Suprapubic skin (tissue), 4 donors: ENCODE measurements around the gene MCF2L. TPM values are rescaled to one million over a fixed set of nuclear protein-coding genes. Genes with fewer than 3 reads are reported as not detected.

Experiments
- DNase-seq, 2 donors: peaks; one replicate each; pipeline ENCODE4 v3.0.0-alpha.2; 2019; ENCODE audit warnings: low spot score in 2 of 2
- H3K27ac ChIP-seq: fragments of 200-600 bp; sonication (generic); one replicate; pipeline ENCODE4 v1.5.1; 2019
- H3K27me3 ChIP-seq: fragments of 200-600 bp; sonication (generic); one replicate; pipeline ENCODE4 v1.5.1; 2019
- H3K36me3 ChIP-seq: fragments of 200-600 bp; sonication (generic); one replicate; pipeline ENCODE4 v1.5.1; 2019
- H3K4me1 ChIP-seq: fragments of 200-600 bp; sonication (generic); one replicate; pipeline ENCODE4 v1.5.1; 2019
- H3K4me3 ChIP-seq: fragments of 200-600 bp; sonication (generic); one replicate; pipeline ENCODE4 v1.5.1; 2019; ENCODE audit warnings: mild to moderate bottlenecking
- H3K9me3 ChIP-seq: fragments of 200-600 bp; sonication (generic); one replicate; pipeline ENCODE4 v1.5.1; 2019
- CTCF ChIP-seq, 2 donors: fragments of 200-600 bp in 1 of 2; fragments of 450-650 bp in 1 of 2; sonication (generic) in 1 of 2; IDR thresholded peaks; one replicate each; pipeline ENCODE4 v1.5.1; 2016 to 2019; ENCODE audit warnings: antibody characterized with exemption in 2 of 2, mild to moderate bottlenecking in 1 of 2, moderate library complexity in 1 of 2
- EP300 ChIP-seq: sonication (generic); formaldehyde crosslinking; IDR thresholded peaks from one replicate; pipeline ENCODE4 v1.6.1; 2017; ENCODE audit warnings: antibody characterized with exemption
- POLR2A ChIP-seq, 2 donors: fragments of 450-650 bp; IDR thresholded peaks; one replicate each; pipeline ENCODE4 v1.6.1; 2017; ENCODE audit warnings: antibody characterized with exemption in 2 of 2, mild to moderate bottlenecking in 2 of 2, moderate library complexity in 2 of 2
- POLR2AphosphoS5 ChIP-seq, 3 donors: sonication (generic); formaldehyde crosslinking; IDR thresholded peaks; one replicate each; pipeline ENCODE4 v1.6.1; 2017; ENCODE audit warnings: antibody characterized with exemption in 3 of 3
- WGBS: methylation state at CpG from one replicate; pipeline ENCODE4 v1.1.5; 2018; 5-methylcytosine and 5-hydroxymethylcytosine counted together
- total RNA-seq, 4 donors: library from RNA; depleted of rRNA; stranded (reverse); fragments of >200 nt; gene quantifications; one replicate each; pipeline ENCODE4 v1.1.0, GENCODE V29; 2016

The MCF2L gene
- total RNA-seq, 4 donors from 2014 or later: 25.4 to 144 (median 50.0) TPM

DNA sequence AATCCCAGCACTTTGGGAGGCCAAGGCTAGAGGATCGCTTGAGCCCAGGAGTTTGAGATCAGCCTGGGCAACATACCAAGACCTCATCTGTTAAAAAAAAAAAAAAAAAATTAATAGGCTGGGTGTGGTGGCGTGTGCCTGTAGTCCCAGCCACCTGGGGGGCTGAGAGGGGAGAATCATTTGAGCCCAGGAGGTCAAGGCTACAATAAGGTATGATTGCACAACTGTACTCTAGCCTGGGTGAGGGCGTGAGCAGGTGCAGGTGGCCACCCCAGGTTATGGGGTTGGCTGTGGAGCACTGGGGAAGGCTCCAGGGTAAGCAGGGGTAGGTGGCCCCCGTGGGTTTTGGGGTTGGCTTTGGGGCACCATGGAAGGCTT lies 33.9 kb downstream of the MCF2L start:
- no peak overlapping the region for H3K27ac ChIP-seq
- no peaks in the 10 kb centered on the region for H3K9me3 ChIP-seq
- H3K36me3 ChIP-seq: no peaks in the 10 kb centered on the region
- 78% methylated on average over 4 of the region's 4 CpGs for WGBS
- DNase-seq: no peak
- peaks cover 33% of the 10 kb centered on the region for H3K4me1 ChIP-seq
- no peak overlapping the region for H3K4me3 ChIP-seq
- peaks cover 16% of the 10 kb centered on the region for H3K27me3 ChIP-seq
- TF ChIP-seq CTCF (IDR thresholded peaks at IDR 0.05) (no peak), POLR2A (IDR thresholded peaks at IDR 0.05) (no peak), EP300 (no peak), POLR2AphosphoS5 (IDR thresholded peaks at IDR 0.05) (no peak)

DNA sequence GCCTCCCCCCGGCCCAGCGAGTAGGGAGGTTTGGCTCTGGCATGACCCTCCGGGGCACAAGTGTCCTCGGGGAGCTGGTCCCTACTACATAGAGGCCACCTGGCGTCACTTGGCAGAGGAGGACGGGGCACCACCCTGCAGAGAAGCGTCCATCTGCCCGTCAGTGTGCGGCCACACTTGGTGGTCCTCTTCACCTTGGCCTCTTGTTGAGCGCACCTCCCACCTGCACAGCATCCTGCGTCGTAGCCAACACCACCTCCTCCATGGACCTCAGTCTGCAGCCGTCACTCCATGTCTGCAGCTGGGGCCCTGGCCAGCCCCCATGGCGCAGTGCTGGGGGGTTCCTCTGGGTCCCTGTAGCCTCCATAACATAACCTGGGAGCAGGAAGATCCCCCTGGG lies 35.1 kb downstream of the MCF2L start:
- no peak for TF ChIP-seq CTCF (IDR thresholded peaks at IDR 0.05)
- no peaks in the 10 kb centered on the region for H3K36me3 ChIP-seq
- H3K9me3 ChIP-seq: no peaks in the 10 kb centered on the region
- WGBS: 97% methylated on average over 6 of the region's 14 CpGs
- H3K4me3 ChIP-seq: no peak overlapping the region
- DNase-seq: no peak
- H3K4me1 ChIP-seq: peaks cover 24% of the 10 kb centered on the region
- H3K27ac ChIP-seq: no peak overlapping the region
- peaks cover 16% of the 10 kb centered on the region for H3K27me3 ChIP-seq

DNA sequence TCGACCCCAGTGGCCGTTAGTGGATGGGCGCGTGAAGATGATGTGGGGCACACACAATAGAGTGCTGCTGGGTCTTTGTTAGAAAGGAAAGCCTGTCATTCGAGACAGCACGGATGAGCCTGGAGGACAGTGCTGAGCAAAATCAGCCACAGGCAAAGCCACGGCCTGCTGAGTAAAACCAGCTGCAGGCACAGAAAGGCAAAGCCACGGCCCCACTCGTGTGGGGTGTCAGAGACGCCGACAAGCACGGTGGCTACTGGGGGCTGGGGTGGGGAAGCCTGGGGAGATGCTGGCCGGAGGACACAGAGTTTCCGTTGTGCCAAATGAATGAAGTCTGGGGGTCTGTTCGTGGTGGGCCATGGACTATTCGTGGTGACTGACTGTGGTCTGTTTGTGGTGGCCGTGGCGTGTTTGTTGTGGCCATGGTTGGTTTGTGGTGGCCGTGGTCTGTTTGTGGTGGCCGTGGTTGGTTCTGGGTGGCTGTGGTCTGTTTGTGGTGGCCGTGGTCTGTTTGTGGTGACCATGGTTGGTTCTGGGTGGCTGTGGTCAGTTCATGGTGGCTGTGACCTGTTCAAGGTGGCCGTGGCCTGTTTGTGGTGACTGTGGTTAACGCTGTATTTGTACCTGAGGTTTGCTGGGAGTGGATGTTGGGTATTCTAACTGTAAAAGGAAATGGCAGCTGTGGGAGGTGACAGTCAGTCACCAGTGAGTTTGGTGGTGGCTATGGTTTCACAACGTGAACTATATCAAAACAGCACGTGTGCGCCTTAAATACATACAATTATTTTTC lies 36.3 kb downstream of the MCF2L start:
- TF ChIP-seq CTCF (IDR thresholded peaks at IDR 0.05) (no peak), EP300 (no peak), POLR2A (IDR thresholded peaks at IDR 0.05) (no peak), POLR2AphosphoS5 (IDR thresholded peaks at IDR 0.05) (no peak)
- Histone ChIP-seq H3K4me1 (peaks cover 29% of the 10 kb centered on the region), H3K4me3 (no peak overlapping the region), H3K27ac (no peak overlapping the region), H3K36me3 (no peaks in the 10 kb centered on the region), H3K9me3 (no peaks in the 10 kb centered on the region), H3K27me3 (peaks cover 16% of the 10 kb centered on the region)
- WGBS: 89% methylated on average over 24 of the region's 26 CpGs
- DNase-seq: no peak

DNA sequence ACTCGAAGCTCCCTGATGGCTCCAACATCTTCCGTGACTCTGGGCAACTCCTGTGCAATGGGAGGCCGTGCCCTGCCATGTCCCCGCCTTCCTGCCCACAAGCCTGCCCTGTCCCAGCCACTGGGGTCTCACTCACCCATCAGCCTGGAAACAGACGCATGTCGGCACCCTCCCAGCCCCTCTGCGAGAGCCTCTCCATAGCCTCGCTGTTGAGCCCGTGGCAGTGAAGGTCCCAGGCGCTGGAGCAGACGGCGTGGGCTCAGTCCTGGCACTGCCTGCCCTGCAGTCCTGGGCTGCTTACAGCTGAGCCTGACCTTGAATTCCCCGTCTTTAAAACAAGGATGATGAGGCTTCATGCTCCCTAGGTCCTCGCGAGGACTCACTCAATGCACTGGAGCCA lies 37.0 kb downstream of the MCF2L start:
- TF ChIP-seq CTCF (IDR thresholded peaks at IDR 0.05) (no peak), EP300 (no peak), POLR2AphosphoS5 (IDR thresholded peaks at IDR 0.05) (no peak), POLR2A (IDR thresholded peaks at IDR 0.05) (no peak)
- H3K9me3 ChIP-seq: no peaks in the 10 kb centered on the region
- H3K4me3 ChIP-seq: no peak overlapping the region
- no peak overlapping the region for H3K27ac ChIP-seq
- 93% methylated on average over 13 of the region's 15 CpGs for WGBS
- no peak for DNase-seq
- H3K27me3 ChIP-seq: peaks cover 11% of the 10 kb centered on the region
- H3K4me1 ChIP-seq: peaks cover 25% of the 10 kb centered on the region
- no peaks in the 10 kb centered on the region for H3K36me3 ChIP-seq

GRCh38 chr13:113006660-113007059 lies 37.6 kb downstream of the MCF2L start:
- 89% methylated on average over 13 of the region's 16 CpGs for WGBS
- Histone ChIP-seq H3K9me3 (no peaks in the 10 kb centered on the region), H3K36me3 (no peaks in the 10 kb centered on the region), H3K27ac (no peak overlapping the region), H3K4me1 (peaks cover 19% of the 10 kb centered on the region), H3K4me3 (no peak overlapping the region), H3K27me3 (peaks cover 9% of the 10 kb centered on the region)
- TF ChIP-seq POLR2A (IDR thresholded peaks at IDR 0.05): no peak
- TF ChIP-seq CTCF (IDR thresholded peaks at IDR 0.05): no peak
- TF ChIP-seq EP300: no peak
- TF ChIP-seq POLR2AphosphoS5 (IDR thresholded peaks at IDR 0.05): no peak
- no peak for DNase-seq
